HG02678 (cell line): ENCODE measurements around the gene PGBD4.
"Not testable (repeated sequence)": the region's sequence is repeated elsewhere in the genome, so short reads cannot be mapped to it uniquely, and the experiment has no call there.

Source experiments
- ATAC-seq: cut with Tn5 transposase; IDR thresholded peaks from one replicate; pipeline ENCODE4 v1.9.1; 2021; ENCODE audit warnings: mild to moderate bottlenecking, moderate library complexity; ENCODE audit not compliant: unreplicated experiment

PGBD4 gene

DNA sequence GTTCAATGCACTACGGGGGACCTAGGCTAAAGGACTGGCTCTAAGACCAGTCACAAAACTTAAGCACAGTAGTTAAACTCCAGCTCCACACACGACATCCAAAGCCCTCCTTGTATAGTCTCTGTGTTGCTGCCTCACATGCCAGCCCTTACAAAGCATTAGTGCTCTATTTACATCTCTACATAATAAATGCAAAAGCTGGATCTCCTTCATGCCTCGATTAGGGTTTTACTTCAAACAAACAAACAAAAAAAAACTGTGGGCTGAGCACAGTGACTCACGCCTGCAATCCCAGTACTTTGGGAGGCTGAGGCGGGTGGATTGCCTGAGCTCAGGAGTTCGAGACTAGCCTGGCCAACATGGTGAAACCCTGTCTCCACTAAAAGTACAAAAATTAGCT lies 9.6 kb downstream of the PGBD4 start:
- ATAC-seq = no peak

- no peak for ATAC-seq
These were observed 12.3 kb downstream of the PGBD4 start for GRCh38 chr15:34114215-34114614.

DNA sequence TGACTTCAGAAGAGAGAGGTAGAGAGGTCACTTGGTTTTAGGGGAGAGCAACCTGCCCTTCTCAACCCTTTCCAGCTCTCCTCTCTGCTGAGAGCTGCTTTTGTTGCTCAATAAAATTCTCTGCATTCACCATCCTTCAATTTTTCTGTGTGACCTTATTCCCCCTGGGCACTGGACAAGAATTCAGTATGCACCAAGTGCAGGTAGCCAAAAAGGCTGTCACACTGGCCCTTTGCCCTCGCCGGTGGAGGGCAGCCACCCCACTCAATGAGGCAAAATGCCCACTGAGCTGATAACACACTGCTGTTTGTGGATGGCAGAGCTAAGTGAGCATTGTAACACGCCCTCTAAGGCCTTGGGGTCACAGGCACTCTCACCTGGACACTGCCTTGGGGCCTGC lies 12.9 kb downstream of the PGBD4 start:
- no peak for ATAC-seq

GRCh38 chr15:34116620-34117019 lies 14.7 kb downstream of the PGBD4 start:
- no peak for ATAC-seq

DNA sequence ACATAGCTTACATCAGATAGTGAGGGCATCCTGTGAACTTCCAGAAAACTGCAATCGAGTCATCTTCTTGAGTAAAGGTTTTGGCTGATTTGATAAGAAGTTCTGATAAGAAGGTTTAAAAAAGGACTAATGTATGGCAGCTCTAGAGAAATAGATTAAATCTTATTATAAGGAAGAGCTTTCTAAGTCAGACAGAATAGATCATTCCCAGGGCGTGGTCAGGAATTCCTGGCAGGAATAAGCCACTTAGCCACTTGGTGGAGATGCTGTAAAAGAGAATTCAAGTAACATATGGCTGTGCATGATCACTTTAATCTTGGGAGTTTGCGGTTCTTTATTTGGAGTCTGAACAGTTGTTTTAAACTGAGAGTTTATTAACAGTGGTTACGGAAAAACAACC lies 17.4 kb downstream of the PGBD4 start:
- ATAC-seq = no peak

DNA sequence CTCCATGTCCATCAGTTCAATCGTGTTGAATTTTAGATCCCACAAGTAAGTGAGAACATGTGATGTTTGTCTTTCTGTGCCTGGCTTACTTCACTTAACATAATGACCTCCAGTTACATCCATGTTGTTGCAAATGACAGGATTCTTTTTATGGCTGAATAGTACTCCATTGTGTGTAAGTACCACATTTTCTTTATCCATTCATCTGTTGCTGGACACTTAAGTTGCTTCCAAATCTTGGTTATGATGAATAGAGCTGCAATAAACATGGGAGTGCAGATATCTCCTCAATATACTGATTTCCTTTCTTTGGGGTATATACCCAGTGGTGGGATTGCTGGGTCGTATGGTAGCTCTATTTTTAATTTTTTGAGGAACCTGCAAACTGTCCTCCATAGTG lies 18.5 kb downstream of the PGBD4 start:
- not testable (repeated sequence) for ATAC-seq

DNA sequence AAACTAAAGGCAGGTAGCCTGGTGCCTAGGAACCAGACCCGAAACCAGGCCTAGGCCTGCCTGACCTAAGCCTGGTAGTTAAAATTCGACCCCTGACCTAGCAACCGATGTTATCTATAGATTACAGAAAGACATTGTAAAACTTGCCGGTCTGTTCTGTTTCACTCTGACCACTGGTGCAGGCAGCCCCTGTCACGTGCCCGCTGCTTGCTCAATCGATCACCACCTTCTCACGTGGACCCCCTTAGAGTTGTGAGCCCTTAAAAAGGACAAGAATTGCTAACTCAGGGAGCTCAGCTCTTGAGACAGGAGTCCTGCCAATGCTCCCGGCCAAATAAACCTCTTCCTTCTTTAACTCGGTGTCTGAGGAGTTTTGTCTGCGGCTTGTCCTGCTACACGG lies 19.9 kb downstream of the PGBD4 start:
- ATAC-seq = not testable (repeated sequence)

- ATAC-seq = no peak
These were observed 20.9 kb downstream of the PGBD4 start for GRCh38 chr15:34122771-34123183.

- ATAC-seq = no peak
These were observed 22.8 kb downstream of the PGBD4 start for GRCh38 chr15:34124651-34125050.

DNA sequence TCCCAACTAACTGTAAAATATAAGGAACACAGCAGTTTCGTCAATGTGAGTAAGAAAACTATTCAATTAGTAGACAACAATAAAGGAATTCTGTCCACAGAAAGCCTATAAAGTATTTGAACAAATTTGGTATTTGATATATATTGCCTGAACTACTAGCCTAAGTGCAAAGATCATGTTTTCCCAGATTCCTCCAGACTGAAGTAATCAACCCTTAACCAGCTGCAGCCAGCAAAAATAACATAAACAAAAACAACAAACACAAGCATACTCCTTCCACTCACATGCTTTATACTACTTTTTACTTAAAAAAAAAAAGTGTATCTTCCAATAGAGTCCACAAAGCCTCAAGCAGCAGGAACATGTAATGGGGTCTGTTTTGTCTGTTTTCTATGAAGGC lies 24.1 kb downstream of the PGBD4 start:
- ATAC-seq = no peak

- no peak for ATAC-seq
These were observed 24.6 kb downstream of the PGBD4 start for GRCh38 chr15:34126522-34126921.

DNA sequence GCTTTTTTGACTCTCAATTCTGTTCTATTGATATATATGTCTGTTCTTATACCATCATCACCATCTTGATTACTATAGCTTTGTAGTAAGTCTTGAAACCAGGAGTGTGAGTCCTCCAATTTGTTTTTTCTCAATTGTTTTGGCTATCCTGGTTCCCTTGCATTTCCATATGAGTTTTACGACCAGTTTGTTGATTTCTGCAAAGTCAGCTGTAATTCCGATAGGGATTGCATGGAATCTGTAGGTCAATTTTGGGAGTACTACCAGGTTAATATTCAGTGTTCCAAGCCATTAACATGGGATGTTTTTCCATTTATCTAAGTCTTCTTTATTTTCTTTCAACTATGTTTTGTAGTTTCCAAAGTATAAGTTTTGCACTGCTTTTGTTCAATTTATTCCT lies 27.0 kb downstream of the PGBD4 start:
- no peak for ATAC-seq

GRCh38 chr15:34132881-34133280 lies 31.0 kb downstream of the PGBD4 start:
- no peak for ATAC-seq

DNA sequence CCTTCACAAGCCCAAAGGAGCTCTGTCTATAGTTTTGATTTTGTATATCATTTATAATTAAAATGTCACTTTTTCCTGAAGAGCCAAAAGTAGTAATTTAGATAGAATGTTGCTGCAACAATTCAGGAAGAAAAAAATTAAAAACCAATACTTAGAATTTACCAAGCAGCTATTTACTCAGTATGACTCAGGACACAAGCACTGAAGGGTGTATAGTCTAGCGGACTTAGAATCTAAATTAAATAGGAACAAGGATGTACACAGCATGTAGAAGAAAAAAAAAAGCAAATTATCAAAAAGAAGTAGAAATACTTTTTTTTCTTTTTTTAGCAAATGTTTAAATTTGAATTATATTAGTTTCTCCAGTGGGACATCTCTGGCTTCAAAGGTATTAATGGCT lies 31.6 kb downstream of the PGBD4 start:
- ATAC-seq = no peak

GRCh38 chr15:34147371-34148140 lies 45.7 kb downstream of the PGBD4 start:
- ATAC-seq = no peak

DNA sequence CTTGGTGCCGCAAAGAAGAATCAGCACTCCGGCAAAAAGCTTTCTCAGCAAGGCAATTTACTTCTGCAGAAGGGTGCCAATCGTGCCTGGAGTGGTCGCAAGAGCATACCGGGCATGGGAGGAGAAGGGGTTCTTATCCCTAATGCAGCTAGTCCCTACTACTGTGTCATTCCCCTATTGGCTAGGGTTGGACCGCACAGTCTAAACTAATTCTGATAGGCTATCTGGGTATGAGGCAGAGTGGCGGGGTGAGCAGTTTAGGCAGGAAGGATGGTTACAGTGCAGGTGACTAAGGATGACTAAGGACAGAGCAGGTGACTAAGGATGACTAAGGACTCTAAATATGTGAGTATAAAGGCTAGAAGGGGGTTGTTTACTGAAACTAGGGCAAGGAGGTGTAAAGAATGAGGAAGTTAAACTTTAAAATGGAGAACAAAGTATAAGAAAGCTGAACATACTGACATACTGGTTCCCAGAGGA lies 52.9 kb downstream of the PGBD4 start:
- no peak for ATAC-seq

DNA sequence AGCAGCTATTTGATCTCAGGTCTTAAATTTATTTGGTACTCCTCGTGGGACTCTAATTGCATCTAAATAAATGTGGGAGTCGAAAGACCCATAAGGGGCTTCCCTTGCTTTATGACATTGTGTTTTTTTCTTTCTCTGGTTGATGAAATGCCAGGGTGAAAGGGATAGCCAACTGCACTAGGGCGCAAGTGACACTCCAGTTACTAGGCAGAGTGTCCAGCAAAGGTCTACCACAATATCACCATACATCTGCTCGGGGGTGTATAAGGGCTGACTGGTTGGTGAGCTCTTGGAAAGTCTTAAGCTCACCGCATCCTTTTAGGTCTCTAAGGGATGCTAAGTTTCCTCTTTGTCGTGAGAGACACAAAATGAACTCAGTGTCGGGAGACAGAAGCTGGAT lies 54.0 kb downstream of the PGBD4 start:
- ATAC-seq = no peak
